KOPT-K1 (cell line): ENCODE data around the gene KRTAP12-1.
A peak's percentile ranks its signal among the peaks of the same experiment; 100 is the strongest.
"Not testable (repeated sequence)": the region's sequence is repeated elsewhere in the genome, so short reads cannot be mapped to it uniquely, and the experiment has no call there.

Experiments used
- H3K27ac ChIP-seq: fragments of 200-600 bp; sonication (generic); 2 replicates; pipeline ENCODE4 v1.5.1; 2016; ENCODE audit warnings: antibody characterized with exemption, mild to moderate bottlenecking, low read depth, low read length; ENCODE audit not compliant: poor library complexity, severe bottlenecking
- H3K36me3 ChIP-seq: fragments of 200-600 bp; sonication (generic); 2 replicates; pipeline ENCODE4 v1.5.1; 2017; ENCODE audit warnings: antibody characterized with exemption, mild to moderate bottlenecking, low read length, moderate library complexity; ENCODE audit not compliant: insufficient read depth
- H3K9me3 ChIP-seq: fragments of 200-600 bp; sonication (generic); 2 replicates; pipeline ENCODE4 v1.5.1; 2017; ENCODE audit warnings: antibody characterized with exemption, low read length, mild to moderate bottlenecking; ENCODE audit not compliant: insufficient read depth, poor library complexity, severe bottlenecking

KRTAP12-1 gene

DNA sequence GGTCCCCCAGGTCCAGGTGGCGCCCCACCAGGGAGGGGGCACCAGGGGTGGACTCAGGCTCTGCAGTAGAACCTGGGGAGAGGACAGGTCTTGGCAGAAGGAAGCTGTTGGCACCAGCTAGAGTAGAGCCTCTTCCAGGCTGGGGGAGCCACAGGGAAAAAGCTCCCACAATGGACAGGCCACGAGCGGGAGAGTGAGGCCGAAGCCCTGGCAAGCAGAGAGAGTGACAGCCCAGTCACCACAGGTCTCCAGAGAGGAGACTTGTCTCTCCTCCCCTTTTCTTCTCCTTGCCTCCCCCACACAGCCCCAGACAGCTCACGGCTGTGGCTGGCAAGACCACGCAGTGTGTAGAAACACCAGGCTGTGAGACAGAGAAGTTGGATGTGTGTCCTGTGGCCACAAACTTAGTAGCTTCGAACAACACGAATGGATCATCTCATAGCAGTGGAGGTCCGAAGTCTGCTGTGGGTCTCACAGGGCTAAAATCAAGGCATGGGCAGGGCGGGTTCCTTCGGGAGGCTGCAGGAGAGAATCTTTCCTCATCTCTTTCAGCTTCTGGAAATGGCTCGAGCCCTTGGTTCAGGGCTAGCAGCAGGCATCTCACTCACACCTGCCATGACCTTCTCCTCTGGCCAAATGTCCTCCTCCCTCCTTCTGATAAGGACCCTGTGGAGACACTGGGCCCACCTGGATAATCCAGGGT, 30.8 kb downstream of the KRTAP12-1 start:
- Histone ChIP-seq H3K27ac (peak overlapping the region; percentile 40), H3K36me3 (no peaks in the 10 kb centered on the region), H3K9me3 (peaks cover 31% of the 10 kb centered on the region)

DNA sequence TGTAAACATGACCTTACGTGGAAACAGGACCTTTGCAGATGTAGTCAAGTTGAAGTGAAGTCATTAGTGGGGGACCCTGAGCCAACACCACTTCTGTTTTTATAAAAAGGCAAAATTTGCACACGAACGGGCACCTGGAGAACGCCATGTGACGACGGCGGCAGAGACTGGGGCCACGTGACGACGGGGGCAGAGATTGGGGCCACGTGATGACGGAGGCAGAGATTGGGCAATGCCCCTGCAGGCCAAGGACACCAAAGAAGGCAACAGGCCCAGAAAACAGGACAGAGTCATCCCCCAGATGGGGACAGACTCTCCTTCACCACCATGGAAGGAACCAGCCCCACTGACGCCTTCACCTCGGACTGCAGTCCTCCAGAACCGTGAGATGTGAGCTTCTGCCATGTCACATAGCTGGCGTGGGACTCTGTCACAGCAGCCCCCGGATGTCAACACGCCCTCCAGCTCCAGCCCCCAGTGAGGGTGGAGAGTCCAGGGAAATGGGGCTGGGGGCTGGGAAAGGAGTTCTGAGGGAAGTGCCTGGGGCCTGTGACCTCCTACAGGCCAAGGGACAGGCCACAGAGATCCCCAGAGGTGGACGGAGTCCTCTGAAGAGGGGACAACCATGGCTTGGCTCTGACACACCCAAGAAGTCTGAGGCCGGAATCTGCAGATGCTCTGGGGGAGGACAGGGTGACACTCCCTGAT, 31.5 kb downstream of the KRTAP12-1 start:
- H3K9me3 ChIP-seq = peaks cover 26% of the 10 kb centered on the region
- H3K27ac ChIP-seq = peak overlapping the region; percentile 40
- no peaks in the 10 kb centered on the region for H3K36me3 ChIP-seq

DNA sequence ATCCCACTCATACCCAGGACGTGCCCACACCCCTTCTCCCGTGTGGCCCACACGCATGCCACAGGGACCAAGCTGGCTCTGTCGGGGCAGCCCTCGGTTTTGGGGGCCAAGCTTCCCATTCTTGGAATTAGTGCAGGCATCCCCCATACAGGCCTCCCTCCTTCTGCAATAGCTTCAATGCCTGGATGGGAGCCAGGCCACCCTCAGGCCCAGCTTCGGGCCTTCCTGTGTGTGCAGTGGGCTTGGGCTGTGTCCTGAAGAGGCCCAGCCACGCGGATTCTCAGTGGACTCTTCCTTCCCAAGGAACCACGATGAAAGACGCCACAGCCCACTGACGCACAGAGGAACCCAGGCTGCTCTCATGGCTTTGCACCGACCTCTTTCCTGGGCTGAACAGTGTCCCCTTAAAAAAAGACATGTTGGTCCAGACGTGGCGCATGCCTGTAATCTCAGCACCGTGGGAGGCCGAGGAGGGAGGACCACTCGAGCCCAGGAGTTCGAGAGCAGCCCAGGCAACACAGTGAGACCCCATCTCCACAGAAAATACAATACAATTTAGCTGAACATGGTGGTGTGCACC, 32.4 kb downstream of the KRTAP12-1 start:
- no peak overlapping the region for H3K27ac ChIP-seq
- H3K36me3 ChIP-seq = no peaks in the 10 kb centered on the region
- peaks cover 34% of the 10 kb centered on the region for H3K9me3 ChIP-seq

DNA sequence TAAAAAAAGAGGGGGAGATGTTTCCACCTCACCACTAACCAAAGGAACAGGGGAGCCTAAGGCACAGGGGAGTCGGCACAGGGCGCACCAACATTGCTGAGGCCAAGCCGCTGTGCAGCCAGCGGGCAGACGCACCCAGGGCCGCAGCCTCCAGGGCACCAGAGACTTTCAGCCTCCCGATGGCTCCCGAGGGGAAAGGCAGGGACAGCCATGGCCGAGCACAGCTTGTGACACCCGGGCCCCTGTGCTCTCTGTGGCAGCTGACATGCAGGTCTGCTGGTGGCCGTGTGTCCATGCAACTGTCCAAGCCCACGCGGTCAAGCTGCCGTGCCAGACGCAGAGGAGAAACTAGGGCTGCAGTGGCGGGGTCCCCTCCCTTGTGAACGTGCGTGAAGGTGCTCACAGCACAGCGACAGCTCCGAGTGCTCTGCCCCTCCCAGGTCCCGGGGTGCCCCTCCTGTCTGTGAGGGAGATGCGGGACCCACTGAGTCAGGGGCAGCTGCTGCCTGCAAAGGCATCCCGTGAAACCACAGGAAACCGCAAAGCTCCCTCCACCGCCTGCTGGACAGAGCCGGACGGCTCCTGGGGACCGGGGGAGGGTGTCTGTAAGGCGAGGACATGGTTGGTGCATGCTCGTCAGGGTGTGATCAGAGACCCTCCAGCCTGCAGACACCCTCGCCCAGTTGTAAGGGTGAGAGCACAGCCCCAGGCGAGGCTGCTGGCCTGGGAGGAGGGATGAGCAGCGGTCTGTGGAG, 33.2 kb downstream of the KRTAP12-1 start:
- Histone ChIP-seq H3K36me3 (no peaks in the 10 kb centered on the region), H3K27ac (no peak overlapping the region), H3K9me3 (peaks cover 39% of the 10 kb centered on the region)

DNA sequence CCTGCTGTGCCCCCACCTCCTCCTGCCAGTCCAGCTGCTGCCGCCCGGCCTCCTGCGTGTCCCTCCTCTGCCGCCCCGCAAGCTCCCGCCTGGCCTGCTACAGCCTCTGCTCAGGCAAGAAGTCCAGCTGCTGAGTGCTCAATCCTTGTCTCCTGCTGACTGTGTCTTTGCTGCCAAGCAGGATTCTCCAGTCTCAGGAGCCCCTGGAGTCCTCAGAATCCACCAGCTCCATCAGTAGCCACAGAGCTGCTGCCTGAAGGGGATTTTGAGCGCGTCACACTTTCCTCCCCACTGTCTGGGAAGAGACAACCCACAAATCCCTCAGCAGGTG, 34.8 kb downstream of the KRTAP12-1 start:
- Histone ChIP-seq H3K27ac (no peak overlapping the region), H3K9me3 (peaks cover 38% of the 10 kb centered on the region), H3K36me3 (no peaks in the 10 kb centered on the region)

DNA sequence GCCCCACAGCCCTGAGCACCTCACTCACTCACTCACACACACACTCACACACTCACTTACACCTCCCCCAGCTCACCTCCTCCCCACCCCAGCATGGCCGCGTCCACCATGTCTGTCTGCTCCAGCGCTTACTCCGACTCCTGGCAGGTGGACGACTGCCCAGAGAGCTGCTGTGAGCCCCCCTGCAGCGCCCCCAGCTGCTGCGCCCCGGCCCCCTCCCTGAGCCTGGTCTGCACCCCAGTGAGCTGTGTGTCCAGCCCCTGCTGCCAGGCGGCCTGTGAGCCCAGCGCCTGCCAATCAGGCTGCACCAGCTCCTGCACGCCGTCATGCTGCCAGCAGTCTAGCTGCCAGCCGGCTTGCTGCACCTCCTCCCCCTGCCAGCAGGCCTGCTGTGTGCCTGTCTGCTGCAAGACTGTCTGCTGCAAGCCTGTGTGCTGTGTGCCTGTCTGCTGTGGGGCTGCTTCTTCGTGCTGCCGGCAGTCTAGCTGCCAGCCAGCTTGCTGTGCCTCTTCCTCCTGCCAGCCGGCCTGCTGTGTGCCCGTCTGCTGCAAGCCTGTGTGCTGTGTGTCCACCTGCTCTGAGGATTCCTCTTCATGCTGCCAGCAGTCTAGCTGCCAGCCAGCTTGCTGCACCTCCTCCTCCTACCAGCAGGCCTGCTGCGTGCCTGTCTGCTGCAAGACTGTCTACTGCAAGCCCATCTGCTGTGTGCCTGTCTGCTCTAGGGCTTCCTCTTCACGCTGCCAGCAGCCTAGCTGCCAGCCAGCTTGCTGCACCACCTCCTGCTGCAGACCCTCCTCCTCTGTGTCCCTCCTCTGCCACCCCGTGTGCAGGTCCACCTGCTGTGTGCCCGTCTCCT, 35.4 kb downstream of the KRTAP12-1 start, which contains the start of gene KRTAP10-11:
Gene KRTAP10-11, plus strand, starts transcription at position 49 of the 856 bp plus-strand sequence. Its CDS starts 45 bp downstream, at position 94.
- not testable (repeated sequence) for H3K36me3 ChIP-seq, H3K27ac ChIP-seq
- H3K9me3 ChIP-seq = peaks cover 37% of the 10 kb centered on the region

DNA sequence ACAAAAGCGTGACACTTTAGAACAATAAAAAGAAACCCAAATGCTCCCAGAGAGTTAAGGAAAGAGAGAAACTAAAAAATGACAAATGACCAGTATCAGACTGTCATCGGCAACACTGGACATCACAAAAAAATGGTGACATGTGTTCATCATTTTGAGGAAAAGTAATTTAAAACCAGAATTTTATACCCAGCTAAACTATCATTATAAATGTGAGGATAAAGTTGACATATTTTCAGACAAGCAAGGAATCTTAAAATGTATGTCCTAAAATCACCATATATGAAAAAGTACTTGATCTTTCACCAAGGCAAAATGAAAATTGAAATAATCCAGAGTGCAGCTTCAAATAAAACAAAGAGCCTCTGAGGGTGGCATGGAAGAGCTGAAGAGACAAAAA, 37.1 kb downstream of the KRTAP12-1 start:
- Histone ChIP-seq H3K36me3 (no peaks in the 10 kb centered on the region), H3K9me3 (peaks cover 39% of the 10 kb centered on the region), H3K27ac (no peak overlapping the region)

DNA sequence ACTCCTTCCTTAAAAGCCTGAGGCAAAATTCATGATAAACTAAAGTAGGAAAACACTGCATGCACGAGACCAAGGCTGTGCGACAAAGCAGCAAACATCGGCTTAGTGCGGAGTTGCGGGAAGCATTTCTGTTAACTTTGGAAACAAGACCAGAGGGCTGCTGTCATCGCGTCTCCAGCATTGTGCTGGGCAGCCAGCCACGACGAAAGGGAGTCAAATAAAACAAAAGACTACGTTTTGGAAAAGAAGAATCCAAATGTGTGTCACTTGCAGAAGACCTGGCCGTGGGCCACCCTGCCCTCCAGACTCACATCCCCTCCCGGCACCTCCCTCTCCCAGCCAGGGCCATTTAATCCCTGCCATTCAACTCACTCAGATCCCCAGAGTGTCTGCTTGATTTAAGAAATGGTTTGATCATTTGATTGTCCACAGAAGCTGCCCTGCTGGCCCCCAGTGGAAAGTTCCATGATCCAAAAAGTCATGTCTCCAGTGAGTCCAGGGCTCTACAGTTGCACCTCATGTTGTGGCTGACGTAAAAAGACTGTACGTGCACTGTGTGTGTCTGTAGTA, 38.1 kb downstream of the KRTAP12-1 start:
- Histone ChIP-seq H3K27ac (no peak overlapping the region), H3K9me3 (peaks cover 39% of the 10 kb centered on the region), H3K36me3 (no peaks in the 10 kb centered on the region)

DNA sequence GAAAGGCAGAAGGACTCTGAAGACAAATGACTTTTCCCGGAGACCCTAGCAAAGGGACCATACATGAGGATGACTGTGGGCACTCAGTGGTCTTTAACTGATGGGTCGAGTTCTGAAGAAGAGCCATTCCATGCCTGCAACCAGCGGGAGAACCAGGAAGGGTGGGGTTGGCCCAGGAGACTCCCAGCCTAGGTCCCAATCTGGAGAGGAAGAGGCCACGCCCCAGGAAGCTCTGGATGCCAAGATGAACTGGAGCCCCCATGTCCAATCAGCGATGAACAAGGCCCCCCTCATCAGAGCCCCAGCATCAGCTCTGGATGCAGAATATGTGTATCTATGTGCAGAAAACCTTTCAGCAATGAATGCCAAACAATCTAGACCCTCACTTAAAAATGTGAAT, 41.2 kb downstream of the KRTAP12-1 start:
- no peak overlapping the region for H3K27ac ChIP-seq
- H3K36me3 ChIP-seq = no peaks in the 10 kb centered on the region
- H3K9me3 ChIP-seq = peaks cover 39% of the 10 kb centered on the region

DNA sequence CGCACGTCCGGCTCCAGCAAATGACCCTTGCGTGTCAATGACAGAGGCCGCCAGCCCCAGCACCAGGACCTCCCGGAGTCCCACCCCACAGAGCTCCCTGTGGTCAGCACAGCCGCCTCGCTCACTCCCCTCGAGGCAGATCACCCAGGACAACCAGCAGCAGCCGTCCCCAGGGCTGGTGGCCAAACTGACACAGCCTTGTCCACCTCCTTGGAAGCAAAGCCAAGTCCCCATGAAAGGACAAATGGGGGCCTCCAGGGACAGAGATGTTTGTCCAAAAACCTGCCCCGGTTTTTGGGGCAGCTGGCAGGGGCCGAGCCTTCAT, 42.7 kb downstream of the KRTAP12-1 start:
- no peak overlapping the region for H3K27ac ChIP-seq
- peaks cover 27% of the 10 kb centered on the region for H3K9me3 ChIP-seq
- H3K36me3 ChIP-seq = no peaks in the 10 kb centered on the region

DNA sequence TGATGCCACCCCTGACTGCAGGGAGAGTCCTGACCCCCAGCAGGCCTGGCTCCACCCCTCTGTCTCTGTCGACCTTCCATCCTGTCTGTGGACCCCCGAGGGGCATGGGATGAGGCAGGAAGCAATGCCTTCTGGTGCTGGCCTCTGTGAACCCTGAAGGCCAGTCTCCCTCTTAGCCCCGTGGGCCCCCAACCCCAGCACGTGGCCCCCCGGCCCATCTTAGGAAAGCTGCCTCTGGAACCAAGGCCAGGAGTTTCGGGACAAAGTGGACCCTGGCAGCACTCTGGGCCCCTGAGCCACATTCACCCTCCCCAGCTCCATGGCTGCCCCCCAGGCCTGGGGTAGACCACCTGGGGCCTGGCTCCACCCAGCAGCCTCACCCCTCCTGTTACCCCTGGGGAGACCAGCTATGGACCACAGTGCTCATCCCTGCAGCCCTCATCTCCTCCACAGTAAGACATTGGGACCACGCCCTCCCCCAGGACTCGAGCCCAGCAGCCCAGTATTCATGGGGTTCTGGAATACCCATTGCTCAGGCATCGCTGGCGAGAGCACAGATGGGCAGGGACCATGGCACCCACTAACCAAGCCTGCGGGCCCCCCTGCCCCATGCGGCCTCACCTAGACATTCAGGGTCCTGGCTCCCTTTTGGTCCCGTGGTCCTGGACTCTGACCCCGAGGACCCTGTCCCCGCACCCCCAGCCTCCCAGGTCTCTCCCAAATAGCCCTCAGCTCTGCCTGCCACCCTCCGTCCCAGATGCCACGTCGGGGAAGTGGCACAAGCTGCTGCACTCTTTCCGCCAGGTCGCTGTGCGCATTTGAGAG, 43.2 kb downstream of the KRTAP12-1 start:
- peaks cover 22% of the 10 kb centered on the region for H3K9me3 ChIP-seq
- H3K36me3 ChIP-seq, H3K27ac ChIP-seq: not testable (repeated sequence)

DNA sequence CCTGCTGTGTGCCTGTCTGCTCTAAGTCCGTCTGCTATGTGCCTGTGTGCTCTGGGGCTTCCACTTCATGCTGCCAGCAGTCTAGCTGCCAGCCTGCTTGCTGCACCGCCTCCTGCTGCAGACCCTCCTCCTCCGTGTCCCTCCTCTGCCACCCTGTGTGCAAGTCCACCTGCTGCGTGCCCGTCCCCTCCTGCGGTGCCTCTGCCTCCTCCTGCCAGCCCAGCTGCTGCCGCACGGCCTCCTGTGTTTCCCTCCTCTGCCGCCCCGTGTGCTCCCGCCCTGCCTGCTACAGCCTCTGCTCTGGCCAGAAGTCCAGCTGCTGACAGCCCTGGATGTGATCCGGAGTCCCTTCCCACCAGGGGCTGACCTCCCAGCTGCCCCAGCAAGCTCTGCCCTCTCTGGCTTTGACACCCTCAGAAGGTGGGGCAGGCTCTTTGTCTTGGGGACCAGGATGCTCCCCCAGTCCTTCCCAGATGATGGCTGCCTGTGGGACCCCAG, 44.1 kb downstream of the KRTAP12-1 start:
- H3K36me3 ChIP-seq, H3K27ac ChIP-seq: not testable (repeated sequence)
- H3K9me3 ChIP-seq = peaks cover 13% of the 10 kb centered on the region

DNA sequence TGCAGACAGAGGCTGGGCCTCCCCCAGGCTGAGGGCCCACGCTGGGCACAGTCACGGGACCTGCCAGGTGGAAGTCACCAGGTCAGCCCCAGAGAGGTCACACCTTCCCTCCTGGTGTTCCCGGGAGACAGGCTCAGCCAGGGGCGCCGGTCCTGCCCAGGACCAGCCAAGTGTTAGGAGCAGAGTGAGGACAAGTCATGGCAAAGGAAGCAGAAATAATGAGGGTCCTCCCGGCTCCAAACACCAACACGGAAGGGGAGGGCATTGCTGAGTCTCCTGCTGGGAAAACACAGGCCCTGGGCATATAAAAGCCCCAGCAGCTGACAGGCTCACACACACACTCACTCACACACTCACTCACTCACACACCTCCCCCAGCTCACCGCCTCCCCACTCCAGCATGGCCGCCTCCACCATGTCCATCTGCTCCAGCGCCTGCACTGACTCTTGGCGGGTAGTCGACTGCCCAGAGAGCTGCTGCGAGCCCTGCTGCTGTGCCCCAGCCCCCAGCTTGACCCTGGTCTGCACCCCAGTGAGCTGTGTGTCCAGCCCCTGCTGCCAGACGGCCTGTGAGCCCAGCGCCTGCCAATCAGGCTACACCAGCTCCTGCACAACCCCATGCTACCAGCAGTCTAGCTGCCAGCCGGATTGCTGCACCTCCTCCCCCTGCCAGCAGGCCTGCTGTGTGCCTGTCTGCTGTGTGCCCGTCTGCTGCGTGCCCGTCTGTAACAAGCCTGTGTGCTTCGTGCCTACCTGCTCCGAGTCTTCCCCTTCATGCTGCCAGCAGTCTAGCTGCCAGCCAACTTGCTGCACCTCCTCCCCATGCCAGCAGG, 44.7 kb downstream of the KRTAP12-1 start, which contains the start of gene KRTAP10-10:
Gene KRTAP10-10, plus strand, starts transcription at position 339 of the 833 bp plus-strand sequence. Its CDS starts 62 bp downstream, at position 401.
- Histone ChIP-seq H3K9me3 (peaks cover 16% of the 10 kb centered on the region), H3K36me3 (no peaks in the 10 kb centered on the region), H3K27ac (no peak within 1 kb of the TSS)
